ENCODE measurements around the gene AMN1. TPM values are rescaled to one million over a fixed set of nuclear protein-coding genes. Genes with fewer than 3 reads are reported as not detected.
"Not testable (repeated sequence)": the region's sequence is repeated elsewhere in the genome, so short reads cannot be mapped to it uniquely, and the experiment has no call there.

The AMN1 gene
- total RNA-seq, 1 donor from 2014 or later: 13.7 TPM

- Mint-ChIP-seq H3K9me3 (peaks cover 8% of the 10 kb centered on the region), H3K36me3 (ENCODE audit: low read depth) (peaks cover 54% of the 10 kb centered on the region), H3K27me3 (no peaks in the 10 kb centered on the region), H3K4me1 (peaks cover 81% of the 10 kb centered on the region), H3K27ac (peak overlapping the region; percentile 98), H3K4me3 (no peak overlapping the region)
- ChIA-PET CTCF (interaction anchor here (1.3 to 1.5 kb wide), 2 partner anchors 40 to 82 kb away, joined by 3 read pairs; no protein-coding TSS in a partner anchor), POLR2A (interaction anchor here (0.9 to 6.2 kb wide), 7 partner anchors 9 to 84 kb away, joined by 3 to 151 read pairs (median 52); no protein-coding TSS in a partner anchor)
- ATAC-seq (ENCODE audit: low read depth): no peak
- no peak for DNase-seq
- intact Hi-C loops (cut with micrococcal nuclease): loop anchor here (5.0 to 10.0 kb wide), 4 partner anchors 132 to 546 kb away; partner anchors contain the start of genes DENND5B and SINHCAF
- TF ChIP-seq CTCF (IDR thresholded peaks at IDR 0.05): no peak
Observed at GRCh38 chr12:31726575-31726974, 2.2 kb downstream of the AMN1 start.

- CTCF ChIA-PET: no interaction called here
- intact Hi-C loops (cut with micrococcal nuclease): loop anchor here (10.0 kb wide), 2 partner anchors 130 to 410 kb away; partner anchors contain the start of gene DENND5B
Observed at GRCh38 chr12:31724557-31724956, 4.3 kb downstream of the AMN1 start.

GRCh38 chr12:31722580-31722979, 6.2 kb downstream of the AMN1 start:
- DNase-seq (no peak), ATAC-seq (ENCODE audit: low read depth) (no peak)
- Mint-ChIP-seq H3K4me1 (peaks cover 84% of the 10 kb centered on the region), H3K9me3 (peaks cover 4% of the 10 kb centered on the region), H3K27me3 (no peaks in the 10 kb centered on the region), H3K4me3 (no peak overlapping the region), H3K36me3 (ENCODE audit: low read depth) (peaks cover 65% of the 10 kb centered on the region), H3K27ac (peak overlapping the region; percentile 79)
- CTCF ChIA-PET: no interaction called here
- POLR2A ChIA-PET: interaction anchor here (0.6 to 1.5 kb wide), 4 partner anchors 85 to 828 kb away, joined by 3 to 8 read pairs (median 4); partner anchors contain the start of gene RESF1
- no peak for TF ChIP-seq CTCF (IDR thresholded peaks at IDR 0.05)
- intact Hi-C loops (cut with micrococcal nuclease): loop anchor here (10.0 kb wide), 2 partner anchors 128 to 412 kb away; partner anchors contain the start of gene DENND5B

More at GRCh38 chr12:31724557-31724956, 4.3 kb downstream of the AMN1 start:
- Mint-ChIP-seq H3K9me3 (no peaks in the 10 kb centered on the region), H3K36me3 (ENCODE audit: low read depth) (peaks cover 61% of the 10 kb centered on the region), H3K4me1 (peaks cover 81% of the 10 kb centered on the region), H3K27ac (peak overlapping the region; percentile 59), H3K27me3 (no peaks in the 10 kb centered on the region), H3K4me3 (no peak overlapping the region)
- POLR2A ChIA-PET: interaction anchor here (0.7 to 2.1 kb wide), 5 partner anchors 9 to 70 kb away, joined by 3 to 14 read pairs (median 3); no protein-coding TSS in a partner anchor
- DNase-seq: no peak
- TF ChIP-seq CTCF (IDR thresholded peaks at IDR 0.05): no peak
- no peak for ATAC-seq (ENCODE audit: low read depth)

GRCh38 chr12:31718542-31719198, 10.2 kb downstream of the AMN1 start:
- peak overlapping the region; percentile 37 for H3K27ac Mint-ChIP-seq
- H3K4me3 Mint-ChIP-seq: not testable (repeated sequence)
- peaks cover 62% of the 10 kb centered on the region for H3K36me3 Mint-ChIP-seq (ENCODE audit: low read depth)

GRCh38 chr12:31716998-31717397, 11.8 kb downstream of the AMN1 start:
- POLR2A ChIA-PET: interaction anchor here (0.6 to 3.1 kb wide), 2 partner anchors 11 to 158 kb away, joined by 4 to 18 read pairs; partner anchors contain the start of gene AMN1
- CTCF ChIA-PET; H3K27me3 Mint-ChIP-seq; ATAC-seq (ENCODE audit: low read depth); H3K9me3 Mint-ChIP-seq; intact Hi-C loops (cut with micrococcal nuclease); DNase-seq: not testable (repeated sequence)
- Mint-ChIP-seq H3K4me3 (peak overlapping the region; percentile 32), H3K36me3 (ENCODE audit: low read depth) (peaks cover 49% of the 10 kb centered on the region), H3K4me1 (peaks cover 66% of the 10 kb centered on the region), H3K27ac (peak overlapping the region; percentile 85)

More at GRCh38 chr12:31718542-31719198, 10.2 kb downstream of the AMN1 start:
- H3K4me1 Mint-ChIP-seq: peaks cover 82% of the 10 kb centered on the region
- DNase-seq; ATAC-seq (ENCODE audit: low read depth); H3K27me3 Mint-ChIP-seq; CTCF ChIA-PET; intact Hi-C loops (cut with micrococcal nuclease); H3K9me3 Mint-ChIP-seq: not testable (repeated sequence)
- POLR2A ChIA-PET: interaction anchor here (0.6 to 3.1 kb wide), 4 partner anchors 10 to 59 kb away, joined by 3 to 18 read pairs (median 5); partner anchors contain the start of genes AMN1 and ETFBKMT
